ENCODE data around the gene TMEM43.

DNA sequence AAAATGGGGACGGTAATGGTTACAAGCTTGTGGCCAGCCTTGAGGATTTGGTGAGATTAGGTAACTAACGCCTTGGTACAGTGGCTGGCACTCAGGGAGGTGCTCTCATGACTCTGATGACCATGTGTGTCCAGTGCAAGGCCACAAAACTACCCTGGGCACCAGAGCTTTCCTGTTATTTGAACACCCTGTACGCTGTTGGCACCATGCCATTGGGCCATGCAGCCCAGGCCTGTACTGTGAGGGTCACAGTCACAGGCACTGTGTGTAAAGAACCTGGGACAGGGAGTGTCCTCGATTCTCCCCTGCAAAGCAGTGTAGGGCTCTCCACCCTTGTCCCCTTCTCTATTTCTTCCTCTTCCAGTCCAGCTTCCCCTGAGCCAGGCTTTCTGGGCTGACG, 6.3 kb downstream of the TMEM43 start:
- TF ChIP-seq, protein P1, sequence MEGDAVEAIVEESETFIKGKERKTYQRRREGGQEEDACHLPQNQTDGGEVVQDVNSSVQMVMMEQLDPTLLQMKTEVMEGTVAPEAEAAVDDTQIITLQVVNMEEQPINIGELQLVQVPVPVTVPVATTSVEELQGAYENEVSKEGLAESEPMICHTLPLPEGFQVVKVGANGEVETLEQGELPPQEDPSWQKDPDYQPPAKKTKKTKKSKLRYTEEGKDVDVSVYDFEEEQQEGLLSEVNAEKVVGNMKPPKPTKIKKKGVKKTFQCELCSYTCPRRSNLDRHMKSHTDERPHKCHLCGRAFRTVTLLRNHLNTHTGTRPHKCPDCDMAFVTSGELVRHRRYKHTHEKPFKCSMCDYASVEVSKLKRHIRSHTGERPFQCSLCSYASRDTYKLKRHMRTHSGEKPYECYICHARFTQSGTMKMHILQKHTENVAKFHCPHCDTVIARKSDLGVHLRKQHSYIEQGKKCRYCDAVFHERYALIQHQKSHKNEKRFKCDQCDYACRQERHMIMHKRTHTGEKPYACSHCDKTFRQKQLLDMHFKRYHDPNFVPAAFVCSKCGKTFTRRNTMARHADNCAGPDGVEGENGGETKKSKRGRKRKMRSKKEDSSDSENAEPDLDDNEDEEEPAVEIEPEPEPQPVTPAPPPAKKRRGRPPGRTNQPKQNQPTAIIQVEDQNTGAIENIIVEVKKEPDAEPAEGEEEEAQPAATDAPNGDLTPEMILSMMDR (IDR thresholded peaks at IDR 0.05) = no peak
- TF ChIP-seq EP300 (IDR thresholded peaks at IDR 0.05) (no peak), POLR2A (IDR thresholded peaks at IDR 0.05) (no peak)
